ENCODE results near the gene SRRT. TPM values are rescaled to one million over a fixed set of nuclear protein-coding genes. Genes with fewer than 3 reads are reported as not detected.

Gene SRRT, protein sequence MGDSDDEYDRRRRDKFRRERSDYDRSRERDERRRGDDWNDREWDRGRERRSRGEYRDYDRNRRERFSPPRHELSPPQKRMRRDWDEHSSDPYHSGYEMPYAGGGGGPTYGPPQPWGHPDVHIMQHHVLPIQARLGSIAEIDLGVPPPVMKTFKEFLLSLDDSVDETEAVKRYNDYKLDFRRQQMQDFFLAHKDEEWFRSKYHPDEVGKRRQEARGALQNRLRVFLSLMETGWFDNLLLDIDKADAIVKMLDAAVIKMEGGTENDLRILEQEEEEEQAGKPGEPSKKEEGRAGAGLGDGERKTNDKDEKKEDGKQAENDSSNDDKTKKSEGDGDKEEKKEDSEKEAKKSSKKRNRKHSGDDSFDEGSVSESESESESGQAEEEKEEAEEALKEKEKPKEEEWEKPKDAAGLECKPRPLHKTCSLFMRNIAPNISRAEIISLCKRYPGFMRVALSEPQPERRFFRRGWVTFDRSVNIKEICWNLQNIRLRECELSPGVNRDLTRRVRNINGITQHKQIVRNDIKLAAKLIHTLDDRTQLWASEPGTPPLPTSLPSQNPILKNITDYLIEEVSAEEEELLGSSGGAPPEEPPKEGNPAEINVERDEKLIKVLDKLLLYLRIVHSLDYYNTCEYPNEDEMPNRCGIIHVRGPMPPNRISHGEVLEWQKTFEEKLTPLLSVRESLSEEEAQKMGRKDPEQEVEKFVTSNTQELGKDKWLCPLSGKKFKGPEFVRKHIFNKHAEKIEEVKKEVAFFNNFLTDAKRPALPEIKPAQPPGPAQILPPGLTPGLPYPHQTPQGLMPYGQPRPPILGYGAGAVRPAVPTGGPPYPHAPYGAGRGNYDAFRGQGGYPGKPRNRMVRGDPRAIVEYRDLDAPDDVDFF
- total RNA-seq = 29.2 and 30.0 TPM in 2 replicates

DNA sequence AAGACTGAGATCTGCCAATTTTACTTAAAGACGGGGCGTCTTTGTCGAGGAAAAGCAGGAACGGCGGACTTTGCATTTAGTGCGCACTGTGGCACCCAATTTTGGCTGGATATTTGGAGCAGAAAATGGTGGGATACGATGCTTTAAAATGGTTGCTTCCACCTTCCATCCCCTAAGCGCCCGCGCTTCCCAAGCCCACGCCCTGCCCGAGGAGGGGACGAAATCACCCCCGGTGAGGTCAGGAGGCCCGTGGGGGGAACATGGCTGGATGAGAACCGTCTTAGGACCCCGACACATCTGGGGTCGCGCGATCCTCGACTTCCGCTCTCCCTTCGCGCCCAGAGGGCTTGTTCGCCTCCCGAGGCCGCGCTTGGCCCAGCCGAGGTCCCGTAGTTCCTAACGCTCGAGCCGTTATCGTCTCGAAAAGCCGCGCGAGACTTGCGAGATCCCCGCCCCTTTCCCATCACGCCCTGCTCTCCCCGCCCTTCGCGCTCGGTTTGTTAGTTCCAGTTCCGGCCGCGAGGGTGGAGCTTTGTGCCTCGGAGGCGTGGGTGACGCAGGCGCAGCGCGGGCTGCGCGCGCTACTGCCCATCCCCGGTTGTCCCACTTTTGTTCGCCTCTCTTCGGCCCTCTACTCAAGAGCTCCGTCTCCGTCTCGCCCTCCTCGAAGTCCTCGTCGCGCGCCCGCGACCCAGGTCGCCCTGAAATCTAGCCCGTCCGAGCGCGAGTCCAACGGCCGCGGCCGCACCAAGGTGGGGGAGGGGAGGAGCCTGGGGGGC, at the start of gene SRRT:
Gene SRRT, plus strand, starts transcription at position 527 of the 779 bp plus-strand sequence. CDS start 488 bp downstream, outside the sequence.
- peak; percentile 96 to 98 for DNase-seq (ENCODE audit: low read depth in 2 of 2)

GRCh38 chr7:100825215-100825671, 49.7 kb upstream of the SRRT start:
- peak in 1 of 2 donors; percentile 75 for DNase-seq (ENCODE audit: low read depth in 2 of 2)

DNA sequence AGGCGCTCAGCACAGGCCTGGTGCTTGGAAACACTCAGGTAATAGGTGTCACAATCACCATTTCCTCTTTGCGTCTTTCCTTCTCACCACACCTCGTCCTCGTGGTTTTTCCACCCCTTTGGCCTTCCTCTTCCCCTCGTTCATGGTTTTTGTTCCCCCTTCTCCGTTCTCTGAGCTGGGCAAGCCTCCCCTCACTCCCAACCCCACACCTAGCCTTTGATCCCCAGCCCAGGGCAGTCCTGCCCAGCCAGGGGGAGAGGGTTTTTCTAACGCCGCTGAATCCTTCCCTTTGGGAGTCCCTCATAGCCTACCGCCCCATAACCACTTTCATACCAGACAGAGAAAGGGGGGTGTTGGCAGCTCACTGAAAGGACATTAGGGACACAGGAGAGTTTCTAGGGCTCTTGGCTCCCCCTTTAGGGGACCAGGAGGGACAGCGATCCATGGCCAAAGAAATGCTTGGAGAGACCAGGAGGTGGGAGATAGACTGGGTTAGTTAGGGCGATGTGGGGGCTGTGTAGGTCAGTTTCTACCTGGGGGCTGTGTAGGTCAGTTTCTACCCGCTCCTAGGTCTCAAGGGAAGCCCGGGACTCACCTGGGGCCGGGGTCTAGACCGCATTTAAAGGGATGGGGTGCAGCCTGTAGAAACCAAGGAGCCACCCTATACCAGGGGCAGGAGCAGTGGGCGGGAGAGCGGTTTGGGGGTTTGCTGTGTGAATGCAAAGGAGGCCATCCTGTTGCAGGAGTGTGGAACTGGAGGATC, 49.0 kb upstream of the SRRT start:
- peak in 1 of 2 donors; percentile 61 for DNase-seq (ENCODE audit: low read depth in 2 of 2)

GRCh38 chr7:100826514-100827329, 48.2 kb upstream of the SRRT start:
- peak in 1 of 2 donors; percentile 16 for DNase-seq (ENCODE audit: low read depth in 2 of 2)

- DNase-seq (ENCODE audit: low read depth in 2 of 2) = peak; percentile 76 to 92
These were observed 47.3 kb upstream of the SRRT start, which contains the start of gene EPHB4 for GRCh38 chr7:100827330-100828226. Gene EPHB4 (minus strand): TSS chr7:100827523. CDS start chr7:100827030, 493 bp downstream.

GRCh38 chr7:100829150-100829716, 45.7 kb upstream of the SRRT start:
- DNase-seq (ENCODE audit: low read depth in 2 of 2) = peak; percentile 94 to 99

GRCh38 chr7:100830396-100830795, 44.5 kb upstream of the SRRT start:
- peak in 1 of 2 donors; percentile 45 for DNase-seq (ENCODE audit: low read depth in 2 of 2)

DNA sequence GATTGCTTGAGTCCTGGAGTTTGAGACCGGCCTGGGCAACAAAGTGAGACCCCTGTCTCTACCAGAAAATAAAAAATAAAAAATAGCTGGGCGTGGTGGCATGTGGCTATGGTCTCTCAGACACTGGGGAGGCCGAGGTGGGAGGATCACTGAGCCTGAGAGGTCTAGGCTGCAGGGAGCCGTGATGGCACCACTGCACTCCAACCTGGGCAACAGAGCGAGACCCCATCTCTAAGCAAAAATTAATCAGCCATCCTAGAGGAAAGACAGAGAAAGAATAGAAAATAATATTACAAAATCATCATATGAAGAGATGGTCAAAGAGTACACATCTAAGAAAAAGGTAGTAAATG, 42.6 kb upstream of the SRRT start:
- no peak for DNase-seq (ENCODE audit: low read depth in 2 of 2)

GRCh38 chr7:100835903-100836811, 38.7 kb upstream of the SRRT start:
- DNase-seq (ENCODE audit: low read depth in 2 of 2) = peak; percentile 88 to 93

DNA sequence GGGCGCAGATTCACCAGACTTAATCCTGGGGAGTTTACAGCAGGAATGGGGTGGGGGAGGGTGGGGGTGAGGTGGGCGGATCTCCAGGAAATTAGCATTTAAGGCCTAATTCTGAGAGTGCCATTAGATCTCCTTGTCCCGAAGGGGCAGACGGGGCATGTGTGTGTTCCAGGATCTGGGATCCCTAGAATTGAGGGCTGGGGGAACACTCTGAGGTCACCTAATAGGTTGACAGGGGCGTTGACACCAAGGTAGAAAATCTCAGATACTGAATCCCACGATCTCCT, 38.1 kb upstream of the SRRT start:
- DNase-seq (ENCODE audit: low read depth in 2 of 2) = no peak

GRCh38 chr7:100837099-100837836, 37.6 kb upstream of the SRRT start:
- DNase-seq (ENCODE audit: low read depth in 2 of 2) = peak; percentile 88 to 95

DNA sequence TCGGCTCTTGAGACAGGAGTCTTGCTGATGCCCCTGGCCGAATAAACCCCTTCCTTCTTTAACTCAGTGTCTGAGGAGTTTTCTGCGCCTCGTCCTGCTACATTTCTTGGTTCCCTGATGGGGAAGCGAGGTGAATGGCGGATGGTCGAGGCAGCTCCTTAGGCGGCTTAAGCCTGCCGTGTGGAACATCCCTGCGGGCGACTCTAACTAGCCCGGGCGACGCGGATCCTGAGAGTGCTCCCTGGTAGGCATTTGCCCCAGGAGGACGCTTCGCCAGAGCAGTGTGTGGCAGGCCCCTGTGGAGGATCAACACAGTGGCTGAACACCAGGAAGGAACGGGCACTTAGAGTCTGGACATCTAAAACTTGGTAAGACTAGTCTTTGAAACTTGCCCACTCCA, 35.5 kb upstream of the SRRT start:
- DNase-seq (ENCODE audit: low read depth in 2 of 2) = no peak

DNA sequence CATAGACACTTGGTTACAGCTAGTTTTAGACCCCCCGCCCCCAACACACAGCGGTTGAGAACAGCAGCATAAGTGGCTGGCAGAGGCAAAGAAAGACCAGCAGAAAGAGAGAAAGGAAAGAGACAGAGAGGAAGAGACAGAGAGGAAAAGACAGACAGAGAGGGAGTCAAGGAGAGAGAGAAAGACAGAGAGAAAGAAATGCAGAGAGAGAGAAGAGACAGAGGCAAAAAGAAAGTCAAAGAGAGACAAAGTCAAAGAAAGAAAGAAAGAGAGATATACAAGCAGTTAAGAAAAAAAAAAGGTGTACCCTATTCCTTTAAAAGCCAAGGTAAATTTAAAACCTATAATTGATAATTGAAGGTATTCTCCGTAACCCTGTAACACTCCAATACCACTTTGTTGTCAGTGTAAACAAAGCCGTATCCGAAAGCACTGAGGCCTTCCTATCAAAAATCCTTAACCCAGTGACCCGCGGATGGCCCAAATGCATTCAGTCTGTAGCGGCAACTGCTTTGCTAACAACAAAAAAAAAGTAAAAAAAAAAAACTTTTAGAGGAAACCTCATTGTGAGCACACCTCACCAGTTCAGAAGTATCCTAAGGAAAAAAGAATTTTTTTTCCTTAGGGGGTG, 34.3 kb upstream of the SRRT start:
- no peak for DNase-seq (ENCODE audit: low read depth in 2 of 2)

GRCh38 chr7:100847360-100847759, 27.5 kb upstream of the SRRT start:
- DNase-seq (ENCODE audit: low read depth in 2 of 2) = no peak

DNA sequence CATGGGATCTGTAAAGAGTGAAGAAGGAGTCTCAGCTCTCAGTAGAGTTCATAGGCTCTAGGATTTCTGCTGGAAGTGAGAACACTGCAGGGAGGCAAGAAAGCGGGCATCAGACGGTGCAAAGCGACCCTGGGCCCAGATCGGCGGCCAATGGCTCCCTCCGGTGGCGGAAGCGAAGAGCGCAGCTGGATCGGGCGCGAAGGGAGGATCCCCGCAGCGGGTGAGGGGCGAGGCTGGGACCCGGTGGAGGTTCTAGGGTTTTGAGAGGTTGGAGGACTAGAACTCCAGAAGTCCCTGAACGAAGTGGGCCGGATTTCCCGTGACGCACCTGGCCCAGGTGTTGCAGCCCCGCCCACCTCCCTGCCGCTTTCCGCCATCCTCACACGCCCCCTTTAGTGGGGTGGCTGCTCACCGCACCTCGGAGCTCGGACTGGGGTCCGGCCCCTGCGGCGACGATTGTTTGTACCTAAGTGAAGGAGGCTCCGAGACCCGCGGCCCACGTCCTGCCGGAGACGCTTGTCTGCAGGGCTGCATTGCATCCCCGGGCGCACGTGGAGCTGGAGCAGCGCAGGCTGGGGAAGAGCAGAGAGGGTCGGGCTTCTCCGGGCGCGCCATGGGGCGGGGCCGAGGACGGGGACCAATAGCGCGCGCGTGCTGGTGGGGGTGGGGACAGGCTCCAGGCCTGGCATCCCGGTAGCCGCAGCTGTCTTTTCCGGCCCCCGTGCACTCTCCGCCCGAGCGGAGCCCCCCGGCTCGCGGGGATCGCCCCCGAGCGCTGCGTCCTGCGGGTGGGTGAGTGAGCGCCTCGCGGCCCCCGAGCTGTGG, 22.6 kb upstream of the SRRT start, which contains the start of gene SLC12A9:
Gene SLC12A9, plus strand, starts transcription at position 666 of the 825 bp plus-strand sequence. CDS start 1,485 bp downstream, outside the sequence.
- peak; percentile 77 to 92 for DNase-seq (ENCODE audit: low read depth in 2 of 2)
